HG03378 (cell line): ENCODE results near the gene SLC12A5.

Source experiments
- ATAC-seq: cut with Tn5 transposase; IDR thresholded peaks from one replicate; pipeline ENCODE4 v1.9.1; 2021; ENCODE audit warnings: mild to moderate bottlenecking, moderate library complexity; ENCODE audit not compliant: unreplicated experiment

SLC12A5 gene

DNA sequence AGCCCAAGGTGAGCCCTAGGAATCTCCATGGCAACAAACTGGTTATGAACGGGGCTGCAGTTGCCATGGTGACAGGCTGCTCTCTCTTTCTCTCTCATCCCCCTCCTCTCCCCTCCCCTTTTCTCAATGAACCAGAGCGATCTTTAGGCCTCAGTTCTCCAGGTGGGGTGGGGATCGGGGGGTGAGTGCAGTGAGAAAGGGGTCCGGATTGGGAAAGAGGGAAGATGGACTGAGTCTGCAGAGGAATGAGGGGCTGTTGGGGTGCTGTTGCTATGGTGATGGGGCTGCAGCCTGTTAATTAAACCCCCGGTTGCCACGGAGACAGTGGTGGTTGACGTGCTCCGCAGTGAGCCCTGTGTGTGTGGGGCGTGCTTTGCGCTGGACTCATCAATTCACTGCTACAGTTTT is 3.6 kb upstream of the SLC12A5 start:
- ATAC-seq: no peak

DNA sequence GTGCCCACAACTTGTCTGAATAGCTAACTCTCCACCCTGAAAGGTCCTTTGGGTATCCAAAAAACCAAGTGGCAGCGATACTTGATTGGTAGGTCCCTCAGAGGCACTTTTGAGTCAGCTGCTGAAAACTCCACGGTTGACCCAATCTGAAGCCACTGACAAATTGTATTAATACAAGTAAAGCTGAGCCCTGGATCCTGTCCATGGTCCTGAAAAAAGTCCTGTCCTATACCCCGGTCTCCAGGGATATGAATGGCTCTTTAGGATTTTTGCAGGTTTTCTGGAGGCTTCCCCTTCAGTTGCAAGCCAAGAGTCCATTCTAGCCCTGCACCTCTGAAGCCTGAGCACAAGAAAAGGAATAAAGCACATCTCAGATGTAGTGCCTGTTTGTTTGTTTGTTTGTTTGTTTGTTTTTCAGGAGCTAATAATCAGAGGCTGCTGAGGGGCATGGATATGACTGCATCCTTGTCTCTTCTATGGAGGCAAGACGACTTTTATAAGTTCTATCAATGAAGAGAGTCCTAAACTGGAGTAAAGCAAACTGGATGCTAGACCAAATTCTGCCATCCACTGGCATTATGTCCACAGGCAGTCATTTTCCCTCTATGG is 1.7 kb upstream of the SLC12A5 start:
- no peak for ATAC-seq

DNA sequence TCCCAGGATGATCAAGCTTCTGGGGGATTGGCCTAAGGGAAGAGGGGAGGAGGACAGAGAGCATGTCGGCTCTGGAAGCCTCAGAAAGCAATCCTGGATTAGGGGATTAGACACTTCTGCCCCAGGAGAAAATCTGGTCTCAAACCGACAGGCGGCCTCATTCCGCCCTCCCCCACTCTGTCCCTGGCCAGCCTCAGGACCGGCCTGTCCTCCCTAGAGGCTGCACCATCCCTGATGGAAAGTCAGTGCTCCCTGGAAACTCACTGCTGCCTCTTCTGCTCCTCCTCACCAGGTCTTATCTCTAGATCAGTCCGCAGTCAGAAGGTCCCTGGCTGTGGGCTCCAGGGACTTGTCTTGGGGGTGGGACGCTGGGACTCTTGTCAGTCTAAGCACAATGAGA is 905 bp upstream of the SLC12A5 start:
- ATAC-seq: no peak

DNA sequence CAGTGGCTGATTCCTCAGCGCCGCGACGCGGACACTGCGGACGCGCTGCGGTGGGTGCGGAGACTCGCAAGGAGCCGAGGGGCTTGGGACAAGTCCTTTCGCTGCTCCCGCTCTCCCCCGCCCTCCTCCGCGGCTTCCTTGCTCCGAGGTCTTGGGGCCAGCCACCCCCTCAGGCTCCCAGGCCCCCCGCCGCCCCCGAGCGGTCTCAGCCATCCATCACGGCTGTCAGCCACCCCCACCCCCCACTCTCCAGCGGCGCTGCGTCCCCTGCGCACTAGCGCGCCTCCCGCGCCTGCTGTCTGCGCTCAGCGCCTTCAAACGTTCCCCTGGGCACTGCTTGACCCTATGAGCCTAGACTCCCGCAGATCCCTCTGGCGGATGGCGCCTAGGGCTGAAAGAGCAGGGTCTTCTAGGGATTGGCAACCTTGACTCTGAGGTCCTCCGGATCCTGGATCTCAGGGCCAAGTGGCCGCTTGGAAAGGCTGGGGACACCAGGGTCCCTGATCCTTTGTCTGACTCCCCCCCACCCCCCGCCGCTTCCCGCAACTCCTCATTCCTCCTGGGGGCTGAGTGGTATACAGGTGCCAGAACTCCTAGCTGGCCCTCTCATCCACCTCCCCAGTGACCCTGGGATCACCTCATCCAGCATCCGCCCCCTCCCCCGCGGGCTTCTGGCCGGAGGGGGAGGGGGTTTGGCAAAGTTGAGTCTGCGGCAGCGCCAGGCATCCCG is 1.4 kb downstream of the SLC12A5 start:
- ATAC-seq: no peak

DNA sequence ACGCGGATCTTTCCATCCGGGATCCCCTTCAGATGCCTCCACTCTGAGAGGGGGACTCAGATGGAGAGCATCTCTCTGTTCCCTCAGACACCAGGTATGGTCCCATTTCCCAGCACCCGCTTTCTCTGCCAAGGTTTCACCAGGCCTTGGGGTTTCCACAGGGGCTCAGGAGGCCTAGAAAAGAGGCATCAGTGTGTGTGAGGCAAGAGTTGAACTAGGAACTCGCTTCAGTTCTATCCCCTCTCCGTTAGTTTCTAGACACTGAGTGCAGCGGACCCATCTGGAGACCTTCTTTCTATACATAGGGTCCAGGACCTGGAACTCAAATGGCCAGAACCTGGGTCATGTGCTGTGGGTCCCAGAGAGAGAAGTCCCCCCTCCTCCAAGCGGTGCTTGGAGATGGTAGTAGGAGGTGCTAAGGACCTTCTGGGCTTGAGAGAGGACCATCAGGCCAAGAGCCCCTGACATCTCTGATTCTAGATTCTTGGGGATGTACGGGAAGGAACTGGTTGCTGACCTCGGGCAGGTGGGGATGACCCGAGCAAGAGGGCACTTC is 2.1 kb downstream of the SLC12A5 start:
- no peak for ATAC-seq

DNA sequence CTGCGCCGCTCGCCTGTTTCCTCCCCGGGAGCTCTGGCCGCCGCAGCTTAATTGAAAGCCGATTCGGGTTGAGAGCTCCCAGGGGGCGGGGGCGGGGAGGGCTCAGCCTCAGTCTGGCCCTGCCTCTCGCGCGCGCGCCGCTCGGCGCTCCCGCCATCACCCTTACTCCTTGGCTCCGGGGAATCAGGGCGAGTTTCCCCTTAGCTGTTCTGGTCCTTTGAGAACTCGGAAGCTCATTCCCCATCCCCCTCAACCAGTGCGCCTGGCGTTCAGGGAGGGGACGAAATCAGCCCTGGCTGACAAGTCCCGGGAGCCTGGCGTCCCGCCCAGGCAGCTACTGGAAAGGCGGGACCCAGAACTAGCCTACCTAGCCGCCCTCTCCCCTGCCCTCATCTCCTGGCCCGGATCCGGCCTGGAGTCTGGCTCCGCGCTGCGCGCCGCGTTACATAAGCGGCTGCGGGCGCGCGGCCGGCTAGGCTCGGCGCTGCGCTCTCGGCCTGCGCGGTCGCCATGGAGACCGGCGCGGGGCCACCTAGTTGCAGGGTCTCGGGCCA is 2.8 kb downstream of the SLC12A5 start:
- no peak for ATAC-seq

DNA sequence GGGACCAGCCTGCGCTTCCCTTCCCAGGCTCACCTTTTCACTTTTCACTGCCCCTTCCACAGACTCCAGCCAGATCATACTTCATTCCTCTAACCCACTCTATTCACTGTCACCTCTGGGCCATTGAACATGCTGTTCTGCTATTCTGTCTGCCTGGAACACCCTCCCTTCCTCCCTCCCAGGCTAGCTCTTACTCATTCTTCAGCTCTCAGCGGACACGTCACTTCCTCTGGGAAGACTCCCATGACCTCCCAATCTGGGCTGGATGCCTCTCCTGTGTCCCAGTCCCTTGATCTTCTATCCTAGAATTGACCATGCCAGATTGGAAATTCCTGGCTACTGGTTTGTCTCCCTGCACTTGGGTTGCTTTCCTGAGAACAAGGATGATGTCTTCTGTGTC is 5.0 kb downstream of the SLC12A5 start:
- ATAC-seq: no peak

DNA sequence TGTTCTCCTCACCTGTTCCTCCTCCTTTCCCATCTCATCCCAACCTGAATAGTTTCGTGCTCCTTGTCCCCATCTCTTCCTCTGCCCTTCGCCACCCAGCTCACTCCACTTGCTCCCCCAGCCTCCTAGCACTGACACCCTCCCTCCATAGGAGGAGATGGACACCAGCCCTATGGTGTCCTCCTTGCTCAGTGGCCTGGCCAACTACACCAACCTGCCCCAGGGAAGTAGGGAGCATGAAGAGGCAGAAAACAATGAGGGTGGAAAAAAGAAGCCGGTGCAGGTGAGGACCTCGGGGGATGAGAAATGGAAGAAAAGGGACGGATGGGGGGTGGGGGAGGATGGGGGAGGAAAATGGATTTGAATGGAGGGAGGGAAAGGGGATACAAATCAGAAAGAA is 6.2 kb downstream of the SLC12A5 start:
- ATAC-seq: no peak

DNA sequence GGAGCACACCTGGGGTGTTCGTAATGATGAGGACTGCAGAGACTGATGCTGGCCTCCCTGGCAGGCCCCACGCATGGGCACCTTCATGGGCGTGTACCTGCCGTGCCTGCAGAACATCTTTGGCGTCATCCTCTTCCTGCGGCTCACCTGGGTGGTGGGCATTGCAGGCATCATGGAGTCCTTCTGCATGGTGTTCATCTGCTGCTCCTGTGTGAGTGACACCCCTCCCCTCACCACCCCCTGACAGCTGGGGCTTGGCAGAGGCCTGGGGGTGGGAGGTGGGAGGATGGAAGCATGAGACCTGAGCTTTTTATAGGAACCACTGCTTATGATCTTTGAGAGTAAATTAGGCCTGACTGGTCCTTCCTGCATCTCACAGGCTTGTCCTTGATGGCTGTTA is 6.7 kb downstream of the SLC12A5 start:
- ATAC-seq: no peak

DNA sequence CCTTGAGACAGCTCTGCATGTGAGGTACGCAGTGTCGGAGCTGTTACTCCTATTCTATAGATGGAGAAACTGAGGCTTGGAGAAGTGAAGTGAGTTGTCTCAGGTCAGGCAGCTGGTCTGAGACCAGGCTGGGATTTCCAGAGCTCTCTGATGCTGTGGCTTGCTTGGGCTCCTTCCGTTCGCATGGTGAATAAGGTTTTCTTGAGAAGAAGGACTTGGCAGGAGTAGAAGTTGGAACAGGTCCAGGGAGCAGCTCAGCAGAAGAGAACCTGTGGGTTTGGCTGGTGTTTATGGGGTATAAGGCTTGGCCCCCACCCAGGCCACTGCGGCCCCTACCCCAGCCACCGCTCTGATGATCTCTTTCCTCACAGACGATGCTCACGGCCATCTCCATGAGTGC is 7.4 kb downstream of the SLC12A5 start:
- no peak for ATAC-seq

DNA sequence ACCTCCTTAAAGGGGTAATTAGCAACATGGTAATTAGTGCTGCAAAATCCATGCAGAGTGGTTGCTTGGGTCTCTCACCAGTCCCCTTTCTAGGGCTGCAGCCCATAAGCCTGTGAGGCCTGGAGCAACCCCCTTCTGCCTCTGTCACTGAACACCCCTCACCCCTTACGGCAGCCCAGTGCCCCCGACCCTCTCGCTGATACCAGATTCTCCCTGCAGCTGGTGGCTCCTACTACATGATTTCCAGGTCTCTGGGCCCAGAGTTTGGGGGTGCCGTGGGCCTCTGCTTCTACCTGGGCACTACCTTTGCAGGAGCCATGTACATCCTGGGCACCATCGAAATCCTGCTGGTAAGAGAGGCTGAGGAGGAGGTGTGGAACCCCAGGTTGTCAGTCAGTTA is 8.0 kb downstream of the SLC12A5 start:
- no peak for ATAC-seq

DNA sequence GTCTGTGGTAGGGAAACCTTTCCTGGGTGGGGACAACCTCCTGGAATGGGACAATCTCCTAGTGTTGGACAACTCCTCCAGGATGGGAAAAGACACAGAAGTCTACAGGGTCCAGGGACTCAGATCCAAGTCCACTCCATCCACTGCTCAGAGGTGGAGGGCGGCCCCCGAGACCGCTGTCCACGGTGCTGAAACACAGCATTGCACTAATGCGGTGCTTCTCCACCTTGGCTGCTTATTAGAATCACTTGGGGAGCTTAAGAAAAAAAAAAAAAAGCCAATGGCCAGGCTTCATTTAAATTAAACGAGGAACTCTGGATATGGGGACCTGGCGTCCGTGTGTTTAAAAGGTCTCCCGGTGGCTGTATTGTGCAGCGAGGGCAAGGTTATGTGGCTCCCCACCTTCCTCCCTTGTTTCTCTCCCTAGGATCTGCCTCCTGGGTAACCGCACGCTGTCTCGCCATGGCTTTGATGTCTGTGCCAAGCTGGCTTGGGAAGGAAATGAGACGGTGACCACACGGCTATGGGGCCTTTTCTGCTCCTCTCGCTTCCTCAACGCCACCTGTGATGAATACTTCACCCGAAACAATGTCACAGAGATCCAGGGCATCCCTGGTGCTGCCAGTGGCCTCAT is 12.0 kb downstream of the SLC12A5 start:
- no peak for ATAC-seq

DNA sequence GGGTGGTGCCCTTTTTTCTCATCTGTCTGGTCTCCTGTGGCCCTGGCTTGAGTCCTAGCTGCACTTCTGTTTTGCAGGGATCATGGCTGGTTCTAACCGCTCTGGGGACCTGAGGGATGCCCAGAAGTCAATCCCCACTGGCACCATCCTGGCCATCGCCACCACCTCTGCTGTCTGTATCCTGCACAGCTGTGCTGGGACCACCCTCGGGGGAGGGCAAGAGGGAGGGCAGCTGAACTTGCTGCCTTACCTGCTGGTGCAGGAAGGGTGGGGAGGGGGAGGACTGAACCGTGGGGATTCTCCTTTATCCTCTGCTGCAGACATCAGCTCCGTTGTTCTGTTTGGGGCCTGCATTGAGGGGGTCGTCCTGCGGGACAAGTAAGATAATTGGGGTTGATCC is 14.5 kb downstream of the SLC12A5 start:
- ATAC-seq: no peak

DNA sequence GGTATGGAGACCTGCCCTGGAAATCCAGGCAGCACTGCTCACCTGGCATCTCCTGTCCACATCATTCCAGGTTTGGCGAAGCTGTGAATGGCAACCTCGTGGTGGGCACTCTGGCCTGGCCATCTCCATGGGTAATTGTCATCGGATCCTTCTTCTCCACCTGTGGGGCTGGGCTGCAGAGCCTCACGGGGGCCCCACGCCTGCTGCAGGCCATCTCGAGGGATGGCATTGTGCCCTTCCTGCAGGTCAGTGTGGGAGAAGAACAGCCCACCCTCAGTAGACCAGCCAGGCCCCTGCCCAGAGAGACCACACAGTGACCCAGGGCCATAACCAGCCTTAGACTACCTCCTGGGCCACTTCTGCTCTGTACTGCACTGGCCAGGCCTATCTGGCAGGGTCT is 15.9 kb downstream of the SLC12A5 start:
- no peak for ATAC-seq

DNA sequence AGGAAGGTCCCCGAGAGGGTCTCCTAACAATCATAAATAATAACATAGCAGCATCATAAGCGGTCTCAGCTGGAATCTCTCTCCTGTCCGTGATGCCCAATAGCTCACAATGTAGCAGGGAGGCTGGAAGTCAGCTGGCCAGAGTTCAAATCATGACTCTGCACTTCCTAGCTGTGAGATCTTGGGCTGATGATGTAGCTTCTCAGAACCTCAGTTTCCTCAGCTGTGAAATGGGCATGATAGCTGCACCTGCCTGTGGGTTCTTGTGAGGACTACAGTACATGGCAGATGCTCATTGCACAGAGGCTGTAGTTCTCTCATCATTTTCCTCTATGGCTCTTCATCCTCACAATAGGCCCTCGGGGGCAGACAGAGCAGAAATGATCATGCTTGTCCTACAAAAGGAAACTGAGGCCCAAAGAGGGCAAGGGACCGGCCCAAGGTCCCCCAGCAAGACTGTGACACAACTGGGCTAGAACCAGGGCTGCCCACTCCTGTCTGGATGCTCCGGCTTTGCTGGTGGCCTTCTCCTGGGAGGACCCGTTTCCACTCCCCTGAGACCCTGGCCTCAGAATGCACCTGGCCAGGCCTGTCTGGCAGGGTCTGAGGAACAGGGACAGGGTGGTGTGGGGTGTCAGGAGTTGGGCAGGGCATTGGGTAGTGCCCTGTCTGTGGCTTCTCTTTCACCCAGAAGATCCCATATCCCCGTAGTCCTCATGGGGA is 17.7 kb downstream of the SLC12A5 start:
- no peak for ATAC-seq

DNA sequence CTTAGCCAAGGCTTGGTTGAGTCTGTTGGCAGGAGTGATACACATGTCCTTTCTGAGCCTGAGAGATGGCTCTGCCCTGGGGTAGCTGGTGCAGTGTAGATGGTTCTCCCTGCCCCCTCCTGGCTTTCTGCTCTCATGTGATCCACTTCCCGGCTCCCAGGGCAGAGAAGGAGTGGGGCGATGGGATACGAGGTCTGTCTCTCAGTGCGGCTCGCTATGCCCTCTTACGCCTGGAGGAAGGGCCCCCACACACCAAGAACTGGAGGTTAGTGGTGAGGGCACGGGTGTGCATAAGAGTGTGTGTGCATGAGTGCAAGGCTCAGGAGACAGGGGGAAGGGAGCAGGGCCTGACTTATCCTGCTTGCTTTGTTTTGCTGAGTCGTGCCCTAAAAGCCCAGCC is 18.8 kb downstream of the SLC12A5 start:
- ATAC-seq: no peak

DNA sequence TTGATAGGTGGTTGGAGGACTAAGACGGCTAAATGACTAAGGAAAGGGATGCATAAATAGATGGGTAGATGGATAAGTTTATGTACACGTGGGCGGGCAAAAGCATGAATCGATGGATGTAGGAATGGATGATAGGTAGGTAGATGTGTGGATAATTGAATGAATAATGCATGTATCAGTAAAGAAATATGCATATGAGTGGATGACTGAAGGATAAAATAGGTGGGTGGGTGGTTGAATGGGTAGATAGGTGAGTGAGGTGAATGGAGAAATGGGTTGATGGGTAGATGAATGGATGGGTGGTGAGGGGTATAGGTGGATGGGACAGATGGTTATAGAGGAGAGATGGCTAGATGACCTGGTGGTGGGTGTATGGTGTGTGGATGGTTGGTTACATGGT is 20.2 kb downstream of the SLC12A5 start:
- ATAC-seq: no peak

DNA sequence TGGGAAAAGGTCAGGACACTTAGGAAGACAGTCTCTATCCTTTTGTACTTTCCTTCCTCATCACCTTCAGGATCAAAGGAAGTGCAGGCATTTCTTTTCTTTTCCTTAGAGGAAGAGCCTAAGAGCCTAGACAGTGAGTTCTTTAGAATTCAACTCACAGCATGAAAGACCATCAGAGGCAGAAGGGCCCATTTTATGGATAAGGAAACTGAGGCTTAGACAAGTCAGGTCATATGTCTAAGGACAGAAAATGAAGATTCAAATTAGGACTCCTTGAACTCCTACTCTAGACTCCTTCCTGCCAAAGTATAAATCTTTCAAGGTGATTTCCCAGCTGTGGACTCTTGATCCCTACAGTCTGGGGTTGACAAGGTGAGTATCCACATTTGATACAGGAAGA is 20.8 kb downstream of the SLC12A5 start:
- no peak for ATAC-seq

DNA sequence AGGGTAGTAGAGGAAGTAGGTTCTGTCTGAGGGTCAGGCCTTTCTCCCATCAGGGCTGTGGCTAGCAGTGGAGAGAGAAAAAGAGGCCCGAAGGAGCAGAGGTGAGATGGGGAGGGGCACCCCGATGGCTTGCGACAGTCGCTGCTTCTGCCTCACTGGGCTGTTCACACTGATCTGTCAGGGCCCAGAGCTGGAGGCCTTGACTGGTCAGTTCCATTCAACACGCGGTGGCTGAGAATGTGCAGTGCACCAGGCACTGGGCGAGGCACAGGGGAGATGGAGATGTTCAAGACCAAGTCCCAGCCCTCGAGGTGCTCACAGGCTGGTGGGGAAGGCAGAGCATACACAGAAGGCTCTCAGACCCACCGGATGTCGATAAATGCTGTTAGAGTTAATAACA is 21.4 kb downstream of the SLC12A5 start:
- no peak for ATAC-seq

DNA sequence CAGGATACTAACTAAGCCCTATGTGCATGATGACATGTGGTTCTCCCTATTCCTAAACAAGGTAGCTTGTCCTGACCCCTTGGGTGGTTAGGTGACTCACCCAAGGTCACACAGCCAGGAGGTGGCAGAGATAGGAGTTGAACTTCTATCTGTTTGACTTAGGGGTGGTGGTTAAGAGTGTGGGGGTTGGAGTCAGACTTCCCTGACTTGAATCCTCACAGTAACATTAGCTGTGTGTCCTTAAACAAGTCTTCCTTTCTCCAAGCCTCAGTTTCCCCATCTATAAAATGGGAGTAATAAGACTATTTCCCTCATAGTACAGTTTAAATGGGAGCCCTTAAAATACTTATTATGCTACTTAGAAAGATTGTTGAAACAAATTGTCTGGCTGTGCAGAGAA is 21.9 kb downstream of the SLC12A5 start:
- no peak for ATAC-seq
